ENCODE data around the gene VENTX.
"Not testable (repeated sequence)": the region's sequence is repeated elsewhere in the genome, so short reads cannot be mapped to it uniquely, and the experiment has no call there.

VENTX gene

GRCh38 chr10:133214468-133215410 is 22.9 kb upstream of the VENTX start:
- no peak for DNase-seq (ENCODE audit: low read depth in 2 of 2)

GRCh38 chr10:133215586-133215985 is 22.1 kb upstream of the VENTX start:
- DNase-seq (ENCODE audit: low read depth in 2 of 2), result no peak

GRCh38 chr10:133216776-133217175 is 20.9 kb upstream of the VENTX start:
- DNase-seq (ENCODE audit: low read depth in 2 of 2), result no peak

GRCh38 chr10:133217800-133218589 is 19.7 kb upstream of the VENTX start:
- no peak for DNase-seq (ENCODE audit: low read depth in 2 of 2)

GRCh38 chr10:133218891-133219290 is 18.8 kb upstream of the VENTX start:
- no peak for DNase-seq (ENCODE audit: low read depth in 2 of 2)

DNA sequence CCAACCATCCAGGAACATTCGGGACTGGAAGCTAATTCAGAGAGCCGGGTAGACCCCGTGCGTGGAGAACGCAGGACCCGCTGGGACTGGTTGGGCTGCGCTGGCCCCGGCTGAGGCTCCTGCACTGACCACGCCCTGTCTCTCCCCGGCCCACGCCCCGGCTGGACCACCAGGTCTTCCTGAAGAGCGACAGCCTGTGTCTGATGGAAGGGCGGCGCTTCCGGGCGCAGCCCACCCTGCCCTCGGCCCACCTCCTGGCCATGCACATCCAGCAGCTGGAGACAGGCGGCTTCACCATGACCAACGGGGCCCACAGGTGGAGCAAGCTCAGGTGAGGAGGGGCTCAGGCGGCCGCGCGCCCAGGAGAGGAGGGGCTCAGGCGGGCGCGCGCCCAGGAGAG is 17.9 kb upstream of the VENTX start:
- DNase-seq (ENCODE audit: low read depth in 2 of 2), result no peak

DNA sequence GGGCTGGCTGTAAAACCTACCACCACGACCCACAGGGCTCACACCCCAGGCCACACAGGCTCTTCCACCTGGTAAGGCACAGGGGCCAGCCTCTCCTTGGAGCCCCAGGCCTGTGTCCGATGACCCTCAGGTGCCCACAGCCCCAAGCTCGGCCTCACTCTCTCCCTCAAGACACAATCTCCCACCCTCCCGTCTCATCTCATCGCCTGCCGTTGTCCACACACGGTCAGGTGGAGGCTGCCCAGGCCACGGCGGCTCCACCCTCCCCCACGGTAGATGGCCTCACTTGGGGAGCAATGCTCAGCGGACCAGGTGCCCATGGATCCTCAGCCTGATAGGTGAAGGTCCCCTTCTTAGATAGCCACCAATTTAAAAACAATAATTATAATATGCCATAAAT is 16.3 kb upstream of the VENTX start:
- DNase-seq (ENCODE audit: low read depth in 2 of 2), result no peak

DNA sequence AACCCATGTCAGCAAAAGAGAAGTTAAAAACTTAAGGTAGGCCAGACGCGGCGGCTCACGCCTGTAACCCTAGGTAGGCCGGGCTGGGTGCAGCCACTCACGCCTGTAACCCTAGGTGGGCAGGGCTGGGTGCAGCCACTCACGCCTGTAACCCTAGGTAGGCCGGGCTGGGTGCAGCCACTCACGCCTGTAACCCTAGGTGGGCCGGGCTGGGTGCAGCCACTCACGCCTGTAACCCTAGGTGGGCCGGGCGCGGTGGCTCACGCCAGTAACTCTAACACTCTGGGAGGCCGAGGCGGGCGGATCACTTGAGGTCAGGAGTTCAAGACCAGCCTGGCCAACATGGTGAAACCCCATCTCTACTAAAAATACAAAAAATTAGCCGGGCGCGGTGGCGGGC is 15.9 kb upstream of the VENTX start:
- not testable (repeated sequence) for DNase-seq (ENCODE audit: low read depth in 2 of 2)

DNA sequence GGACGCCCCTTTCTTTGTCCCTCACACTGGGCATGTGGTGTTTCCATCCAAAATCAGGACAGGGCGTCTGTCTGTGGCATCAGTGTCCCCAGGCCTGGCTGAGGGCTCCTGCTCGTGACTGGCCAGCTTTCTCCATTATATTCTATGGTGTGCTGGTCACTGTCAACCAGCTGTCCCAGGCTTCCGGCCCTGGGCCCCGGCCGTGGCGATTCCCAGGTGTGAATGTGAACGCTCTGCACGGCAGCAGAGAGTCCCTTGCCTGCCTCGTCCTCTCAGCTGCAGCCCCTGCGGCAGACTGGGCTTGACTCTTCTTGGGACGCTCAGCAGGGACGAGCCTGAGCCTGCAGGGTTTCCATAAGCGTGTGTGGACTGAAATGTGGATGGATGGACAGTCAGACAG is 13.6 kb upstream of the VENTX start:
- no peak for DNase-seq (ENCODE audit: low read depth in 2 of 2)

GRCh38 chr10:133224756-133225372 is 12.8 kb upstream of the VENTX start:
- DNase-seq (ENCODE audit: low read depth in 2 of 2), result no peak

DNA sequence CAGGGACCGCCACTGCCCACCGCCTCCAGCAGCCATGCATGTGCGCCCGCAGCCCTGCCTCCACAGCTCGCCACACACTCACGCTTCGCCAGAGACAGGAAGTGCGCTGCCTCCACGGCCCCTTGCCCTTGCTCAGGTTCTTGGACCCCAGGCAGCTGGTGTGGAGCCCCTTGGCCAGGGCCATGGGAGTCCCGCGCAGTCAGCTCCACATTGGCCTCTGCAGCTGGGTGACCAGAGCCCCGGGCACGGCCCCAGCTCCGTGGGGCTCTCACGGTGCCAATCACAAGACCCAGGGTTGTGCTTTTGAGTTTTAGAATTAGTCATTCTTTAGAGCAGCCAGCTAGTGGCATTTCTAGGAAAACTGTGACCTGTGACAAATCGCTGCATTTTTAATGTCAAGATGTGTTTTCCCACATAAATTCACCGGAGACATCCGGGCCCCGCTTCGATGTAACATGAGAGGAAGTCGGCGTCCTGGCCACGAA is 11.9 kb upstream of the VENTX start:
- DNase-seq (ENCODE audit: low read depth in 2 of 2), result no peak

- DNase-seq (ENCODE audit: low read depth in 2 of 2), result no peak
Measured at GRCh38 chr10:133226251-133226808, 11.3 kb upstream of the VENTX start.

DNA sequence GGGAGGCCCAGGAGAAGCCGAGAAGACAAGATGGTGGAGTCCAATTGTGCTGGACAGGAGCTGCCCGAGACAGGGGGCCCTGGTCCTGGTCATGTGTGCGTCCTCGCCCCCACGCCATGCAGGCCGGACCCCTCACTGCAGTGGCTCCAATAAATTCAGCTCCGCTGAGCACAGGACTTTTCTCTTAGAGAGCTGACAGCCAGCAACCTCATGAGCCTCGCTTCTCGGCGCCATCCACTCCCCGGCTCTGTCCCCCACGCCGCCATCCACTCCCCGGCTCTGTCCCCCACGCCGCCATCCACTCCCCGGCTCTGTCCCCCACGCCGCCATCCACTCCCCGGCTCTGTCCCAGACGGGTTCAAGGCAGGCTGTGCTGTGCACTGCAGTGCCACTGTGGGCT is 10.4 kb upstream of the VENTX start:
- DNase-seq (ENCODE audit: low read depth in 2 of 2), result no peak

DNA sequence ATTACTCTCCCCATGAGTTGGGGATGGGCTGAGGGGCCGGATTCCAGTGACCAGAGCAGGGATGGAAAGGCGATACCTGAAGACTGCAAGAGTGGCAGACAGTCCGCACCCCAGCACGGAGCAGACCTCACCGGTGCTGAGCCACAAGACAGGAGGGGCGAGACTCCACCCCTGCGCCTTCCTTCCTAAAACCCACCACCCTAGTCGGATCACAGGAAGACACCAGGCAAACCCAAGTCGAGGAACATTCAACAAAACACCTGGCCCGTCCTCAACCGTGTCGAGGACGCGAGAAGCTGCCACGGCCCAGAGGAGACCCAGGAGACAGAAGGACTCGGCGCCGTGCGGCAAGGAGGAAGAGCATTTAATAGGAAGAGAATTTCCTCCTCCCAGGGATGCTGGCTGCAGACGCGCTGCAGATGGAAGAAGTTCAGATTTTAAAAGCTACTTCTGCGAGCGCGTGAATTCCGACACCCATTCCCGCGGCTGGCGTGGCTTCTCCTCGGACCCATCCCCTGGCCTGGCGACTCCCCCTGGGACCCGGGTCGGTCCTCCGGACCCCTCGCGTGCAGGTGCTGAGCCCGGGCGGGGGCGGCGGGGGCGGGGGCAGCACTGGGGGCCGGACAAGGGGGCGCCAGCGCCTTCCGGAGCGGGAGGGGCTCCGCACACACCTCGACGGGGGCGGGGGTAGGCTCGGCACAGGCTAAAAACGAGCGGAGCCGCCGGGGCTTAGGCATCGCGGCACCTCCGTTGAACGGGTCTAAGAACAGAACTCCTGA is 8.2 kb upstream of the VENTX start:
- no peak for DNase-seq (ENCODE audit: low read depth in 2 of 2)

- no peak for DNase-seq (ENCODE audit: low read depth in 2 of 2)
Measured at GRCh38 chr10:133230044-133230361, 7.7 kb upstream of the VENTX start, which contains the start of gene UTF1. Gene UTF1 (plus strand): TSS chr10:133230217. CDS start chr10:133230289, 72 bp downstream.

- no peak for DNase-seq (ENCODE audit: low read depth in 2 of 2)
Measured at GRCh38 chr10:133230387-133231195, 7.1 kb upstream of the VENTX start.

DNA sequence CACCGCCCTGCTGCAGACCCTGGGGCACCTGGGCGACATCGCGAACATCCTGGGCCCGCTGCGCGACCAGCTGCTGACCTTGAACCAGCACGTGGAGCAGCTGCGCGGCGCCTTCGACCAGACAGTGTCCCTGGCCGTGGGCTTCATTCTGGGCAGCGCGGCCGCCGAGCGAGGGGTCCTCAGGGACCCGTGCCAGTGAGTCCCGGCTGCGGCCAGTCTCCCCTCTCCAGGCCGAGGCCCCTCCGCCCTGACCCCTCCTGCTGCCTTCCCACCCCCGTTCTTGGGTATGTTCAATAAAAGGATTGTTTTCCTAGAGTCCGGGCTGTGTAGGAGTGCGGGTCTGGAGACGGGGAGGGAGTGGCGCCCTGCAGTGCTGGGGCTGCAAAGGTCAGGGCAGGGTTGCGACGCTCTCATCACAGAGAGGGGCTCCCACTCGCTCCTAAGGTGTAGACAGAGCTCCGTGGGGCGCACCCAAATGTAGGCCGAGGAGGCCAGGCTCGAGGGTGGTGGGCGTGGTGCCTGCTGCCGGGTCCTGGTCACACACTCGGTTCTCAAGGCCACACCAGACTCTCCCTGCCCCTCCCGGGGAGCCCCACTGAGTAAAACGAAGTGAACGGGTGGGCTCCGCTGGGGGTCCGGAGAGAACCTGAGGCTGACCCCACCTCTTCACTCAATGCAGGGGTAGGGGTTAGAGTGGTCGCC is 6.3 kb upstream of the VENTX start:
- DNase-seq (ENCODE audit: low read depth in 2 of 2), result no peak

DNA sequence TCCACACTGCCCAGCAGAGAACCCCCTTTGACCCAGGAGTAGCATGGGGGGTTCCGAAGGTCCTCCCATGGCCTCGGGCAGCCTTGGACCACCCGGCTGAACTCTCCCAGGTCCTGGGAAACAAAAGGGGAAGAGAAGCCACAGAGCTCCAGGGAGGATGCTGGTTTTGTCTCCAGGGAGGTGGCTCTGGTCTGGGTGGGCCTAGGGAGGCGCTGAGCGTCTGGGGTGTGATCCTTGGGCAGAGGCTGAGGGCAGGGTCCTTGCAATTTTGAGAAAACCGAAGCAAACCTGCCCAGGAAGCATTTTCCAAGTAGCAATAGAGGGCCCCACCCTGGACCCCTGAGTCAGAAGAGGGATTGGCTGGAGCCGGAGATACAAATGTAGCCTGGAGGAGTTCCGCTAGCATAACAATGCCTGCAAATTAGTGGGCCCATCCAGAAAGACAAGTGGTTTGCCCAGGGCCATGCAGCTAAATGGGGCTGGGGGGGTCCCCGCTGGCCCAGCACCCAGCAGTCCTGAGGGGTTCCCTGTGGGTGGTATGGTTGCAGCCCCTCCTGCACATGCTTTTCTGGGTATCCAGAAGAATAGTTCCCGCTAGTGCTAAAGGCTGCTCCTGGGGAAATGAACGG is 5.6 kb upstream of the VENTX start:
- no peak for DNase-seq (ENCODE audit: low read depth in 2 of 2)

DNA sequence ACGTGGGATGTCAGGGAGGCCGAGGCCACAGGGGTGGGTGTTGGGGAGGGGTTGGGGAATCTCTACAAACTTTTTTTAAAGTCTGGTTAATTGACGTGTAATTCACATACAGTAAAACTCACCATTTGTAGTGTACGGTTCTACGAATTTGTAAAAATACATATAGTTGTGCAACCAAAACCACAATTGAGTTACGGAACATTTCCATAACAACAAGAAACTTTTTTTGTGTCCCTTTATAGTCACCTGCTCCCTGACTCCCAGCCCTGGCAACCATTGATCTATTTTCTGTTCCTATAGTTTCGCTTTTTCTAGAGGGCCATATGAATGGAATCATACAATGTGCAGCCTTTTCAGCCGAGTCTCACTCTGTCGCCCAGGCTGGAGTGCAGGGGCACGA is 2.9 kb upstream of the VENTX start:
- DNase-seq (ENCODE audit: low read depth in 2 of 2), result not testable (repeated sequence)
